OCI-LY7 (cell line): ENCODE measurements around the gene KRT33A. TPM values are rescaled to one million over a fixed set of nuclear protein-coding genes. Genes with fewer than 3 reads are reported as not detected.

Experiments
- BruUV-seq: library from RNA; stranded (reverse); fragments of 400-500 nt; replicated peaks from 2 replicates; lab custom pipeline; 2021; lab: Mats Ljungman, UMichigan
- CTCF ChIA-PET: fragments of 300-600 bp; sonication (Branson Sonifier 250); formaldehyde crosslinking; loops from one replicate; lab custom pipeline; 2022; ENCODE audit warnings: antibody characterized with exemption; ENCODE audit not compliant: unreplicated experiment; lab: Charles Lee
- POLR2A ChIA-PET: fragments of 300-600 bp; sonication (Branson Sonifier 250); formaldehyde crosslinking; loops from one replicate; lab custom pipeline; 2022; ENCODE audit warnings: antibody characterized with exemption; lab: Charles Lee
- DNase-seq: peaks from one replicate; pipeline ENCODE4 v3.0.0-alpha.2; 2015; ENCODE audit warnings: low spot score
- H2AFZ ChIP-seq: fragments of 200-600 bp; sonication (generic), shearing (Covaris generic); 2 replicates; pipeline ENCODE4 v1.6.1; 2014; ENCODE audit warnings: mild to moderate bottlenecking, antibody characterized with exemption, low read length, moderate library complexity
- H3K27ac ChIP-seq: fragments of 200-600 bp; sonication (generic); 2 replicates; pipeline ENCODE4 v1.5.1; 2014; ENCODE audit warnings: mixed run types, low read depth, mild to moderate bottlenecking, moderate library complexity, low read length, inconsistent platforms; ENCODE audit not compliant: poor library complexity, severe bottlenecking
- H3K36me3 ChIP-seq: fragments of 200-600 bp; sonication (generic); 2 replicates; pipeline ENCODE4 v1.6.1; 2014; ENCODE audit warnings: mild to moderate bottlenecking, antibody characterized with exemption, low read length, moderate library complexity, mixed read lengths; ENCODE audit not compliant: insufficient read depth
- H3K4me1 ChIP-seq: fragments of 200-600 bp; sonication (generic); 2 replicates; pipeline ENCODE4 v1.5.1; 2014; ENCODE audit warnings: mild to moderate bottlenecking, low read length; ENCODE audit not compliant: insufficient read depth, poor library complexity, severe bottlenecking
- H3K4me2 ChIP-seq: fragments of 200-600 bp; sonication (generic); 2 replicates; pipeline ENCODE4 v1.6.1; 2014; ENCODE audit warnings: mild to moderate bottlenecking, low read length
- H3K4me3 ChIP-seq: fragments of 200-600 bp; sonication (generic); 2 replicates; pipeline ENCODE4 v1.5.1; 2014; ENCODE audit warnings: mild to moderate bottlenecking, low read depth, low read length; ENCODE audit not compliant: poor library complexity, severe bottlenecking
- H3K79me2 ChIP-seq: fragments of 200-600 bp; sonication (generic); 2 replicates; pipeline ENCODE4 v1.6.1; 2016; ENCODE audit warnings: low read depth, mild to moderate bottlenecking, low read length, moderate library complexity, mixed read lengths; ENCODE audit not compliant: insufficient read depth
- H3K9me2 ChIP-seq: fragments of 200-600 bp; sonication (generic); 2 replicates; pipeline ENCODE4 v1.6.1; 2016; ENCODE audit warnings: mild to moderate bottlenecking, low read length, mixed read lengths; ENCODE audit not compliant: insufficient read depth
- H3K9me3 ChIP-seq: fragments of 200-600 bp; sonication (generic); 2 replicates; pipeline ENCODE4 v1.6.1; 2014; ENCODE audit warnings: mild to moderate bottlenecking, mixed run types, low read length, mixed read lengths
- H4K20me1 ChIP-seq: fragments of 200-600 bp; sonication (generic); 2 replicates; pipeline ENCODE4 v1.6.1; 2014; ENCODE audit warnings: mild to moderate bottlenecking, antibody characterized with exemption, low read length, moderate library complexity, mixed read lengths; ENCODE audit not compliant: insufficient read depth
- EZH2phosphoT487 ChIP-seq: fragments of 200-600 bp; sonication (generic); IDR thresholded peaks from 2 replicates; pipeline ENCODE4 v1.6.1; 2018; ENCODE audit warnings: low read depth, borderline replicate concordance, mild to moderate bottlenecking, mixed run types, antibody characterized with exemption, low read length, moderate library complexity, mixed read lengths
- intact Hi-C: fragments of 100-400 bp; cut with micrococcal nuclease; formaldehyde crosslinking; loops from one replicate; pipeline ENCODE4 v1.10.0; 2022; ENCODE audit not compliant: unreplicated experiment
- total RNA-seq, 2 experiments: library from RNA; depleted of rRNA in 1 of 2; stranded (reverse); fragments of >200 nt in 1 of 2; shearing (Covaris generic) in 1 of 2; gene quantifications; 2 replicates each; pipeline ENCODE4 v1.2.3, GENCODE V29; 2014 to 2022
- TF ChIP-seq, protein P1 (sequence below): fragments of 200-600 bp; sonication (generic); conservative IDR thresholded peaks from 2 replicates; pipeline ENCODE4 v1.5.1; 2014; ENCODE audit warnings: mild to moderate bottlenecking, antibody characterized with exemption, low read length, moderate library complexity, mixed read lengths

KRT33A gene
- total RNA-seq, 2 experiments from 2014 or later = not detected

DNA sequence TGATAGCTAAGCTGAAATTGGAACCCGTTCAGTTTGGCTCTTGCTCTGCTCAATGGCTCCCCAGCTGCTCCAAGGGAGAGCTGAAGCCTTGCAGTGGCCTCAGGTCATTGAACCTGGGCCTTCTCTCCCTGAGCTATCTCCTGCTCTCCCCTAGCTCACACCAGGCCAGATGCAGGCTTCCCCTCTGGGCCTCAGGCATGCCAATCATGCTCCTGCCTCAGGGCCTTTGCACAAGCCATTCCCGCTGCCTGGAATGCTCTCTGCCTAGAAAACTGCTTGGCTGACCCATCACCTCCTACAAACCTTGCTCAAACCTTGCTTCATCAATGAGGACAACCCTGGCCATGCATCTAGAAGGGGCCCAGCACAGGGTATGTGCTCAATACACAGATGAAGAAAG is 18.4 kb downstream of the KRT33A start:
- POLR2A ChIA-PET = no interaction called here
- no peak overlapping the region for H2AFZ ChIP-seq
- H3K27ac ChIP-seq = no peak overlapping the region
- no peak overlapping the region for H3K4me3 ChIP-seq
- no peaks in the 10 kb centered on the region for H3K4me1 ChIP-seq
- no TSS peak for BruUV-seq
- H4K20me1 ChIP-seq = no peaks in the 10 kb centered on the region
- TF ChIP-seq, protein P1, sequence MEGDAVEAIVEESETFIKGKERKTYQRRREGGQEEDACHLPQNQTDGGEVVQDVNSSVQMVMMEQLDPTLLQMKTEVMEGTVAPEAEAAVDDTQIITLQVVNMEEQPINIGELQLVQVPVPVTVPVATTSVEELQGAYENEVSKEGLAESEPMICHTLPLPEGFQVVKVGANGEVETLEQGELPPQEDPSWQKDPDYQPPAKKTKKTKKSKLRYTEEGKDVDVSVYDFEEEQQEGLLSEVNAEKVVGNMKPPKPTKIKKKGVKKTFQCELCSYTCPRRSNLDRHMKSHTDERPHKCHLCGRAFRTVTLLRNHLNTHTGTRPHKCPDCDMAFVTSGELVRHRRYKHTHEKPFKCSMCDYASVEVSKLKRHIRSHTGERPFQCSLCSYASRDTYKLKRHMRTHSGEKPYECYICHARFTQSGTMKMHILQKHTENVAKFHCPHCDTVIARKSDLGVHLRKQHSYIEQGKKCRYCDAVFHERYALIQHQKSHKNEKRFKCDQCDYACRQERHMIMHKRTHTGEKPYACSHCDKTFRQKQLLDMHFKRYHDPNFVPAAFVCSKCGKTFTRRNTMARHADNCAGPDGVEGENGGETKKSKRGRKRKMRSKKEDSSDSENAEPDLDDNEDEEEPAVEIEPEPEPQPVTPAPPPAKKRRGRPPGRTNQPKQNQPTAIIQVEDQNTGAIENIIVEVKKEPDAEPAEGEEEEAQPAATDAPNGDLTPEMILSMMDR = no peak
- CTCF ChIA-PET = no interaction called here
- H3K79me2 ChIP-seq = no peaks in the 10 kb centered on the region
- intact Hi-C loops = no loop called here
- no peak overlapping the region for H3K4me2 ChIP-seq
- no peaks in the 10 kb centered on the region for H3K9me3 ChIP-seq
- DNase-seq = no peak
- H3K9me2 ChIP-seq = no peaks in the 10 kb centered on the region
- no peaks in the 10 kb centered on the region for H3K36me3 ChIP-seq

DNA sequence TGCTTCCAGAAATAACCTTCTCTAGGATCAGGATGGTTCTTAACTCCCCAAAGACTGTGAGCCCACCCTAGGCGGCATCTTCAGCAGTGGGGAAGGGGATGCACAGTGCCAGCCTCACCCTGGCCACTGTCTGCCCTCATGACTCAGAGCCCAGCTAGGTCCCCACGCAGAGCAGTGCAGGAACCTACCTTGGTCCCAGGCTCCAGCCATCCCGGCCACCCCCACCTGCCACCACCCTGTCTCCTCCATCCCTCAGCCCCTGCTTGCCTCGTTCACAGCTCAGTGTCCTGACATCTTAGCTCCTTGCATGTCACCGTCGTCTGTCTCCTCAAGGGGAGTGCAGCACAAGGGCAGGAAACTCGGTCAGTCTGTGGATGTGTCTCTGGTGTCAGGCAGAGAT is 19.0 kb downstream of the KRT33A start:
- no TSS peak for BruUV-seq
- no peak for DNase-seq
- H3K4me1 ChIP-seq = no peaks in the 10 kb centered on the region
- TF ChIP-seq, protein P1 = no peak
- TF ChIP-seq EZH2phosphoT487 = no peak
- H3K36me3 ChIP-seq = no peaks in the 10 kb centered on the region
- H3K4me3 ChIP-seq = no peak overlapping the region
- no peak overlapping the region for H3K4me2 ChIP-seq
- no peaks in the 10 kb centered on the region for H3K79me2 ChIP-seq
- CTCF ChIA-PET = no interaction called here
- no peaks in the 10 kb centered on the region for H3K9me2 ChIP-seq
- POLR2A ChIA-PET = no interaction called here
- H4K20me1 ChIP-seq = no peaks in the 10 kb centered on the region
- no peak overlapping the region for H3K27ac ChIP-seq
- H3K9me3 ChIP-seq = no peaks in the 10 kb centered on the region
- intact Hi-C loops = no loop called here
- no peak overlapping the region for H2AFZ ChIP-seq

DNA sequence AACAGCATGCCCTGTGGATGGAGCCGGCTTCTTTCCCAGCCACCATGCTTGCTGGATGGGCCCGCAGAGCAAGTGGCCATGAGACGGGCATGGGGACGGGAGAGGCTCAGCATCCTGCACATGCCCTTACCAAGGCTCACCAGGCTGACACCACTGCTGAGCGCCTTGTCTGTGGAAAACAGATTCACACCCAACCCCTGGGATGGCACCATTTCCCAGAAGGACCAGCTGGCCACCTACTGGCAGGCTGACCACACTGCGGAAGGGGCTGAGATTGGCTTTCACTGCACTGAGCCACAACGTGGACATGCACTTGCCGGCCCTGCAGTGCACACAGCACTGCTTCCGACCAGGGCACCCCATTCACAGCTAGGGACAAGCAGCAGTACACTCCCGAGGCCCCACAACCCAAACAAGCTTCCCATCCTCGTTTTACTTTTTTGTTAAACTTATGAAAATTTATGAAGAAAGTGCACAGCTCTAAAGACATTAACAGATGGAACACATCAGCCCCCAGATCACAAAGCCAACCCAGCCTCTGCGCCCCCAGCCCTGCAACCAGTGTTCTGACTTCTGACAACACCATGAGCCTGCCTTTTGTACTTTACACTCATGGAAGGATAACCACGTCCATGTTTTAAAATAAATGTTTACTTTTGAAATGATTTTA is 21.2 kb downstream of the KRT33A start:
- intact Hi-C loops = loop anchor here (10.0 kb wide), 2 partner anchors 335 to 525 kb away; no protein-coding TSS in a partner anchor
- H3K9me3 ChIP-seq = no peaks in the 10 kb centered on the region
- H4K20me1 ChIP-seq = no peaks in the 10 kb centered on the region
- H3K4me2 ChIP-seq = no peak overlapping the region
- H3K27ac ChIP-seq = no peak overlapping the region
- H3K4me3 ChIP-seq = no peak overlapping the region
- H3K79me2 ChIP-seq = no peaks in the 10 kb centered on the region
- DNase-seq = peak; percentile 18
- ChIA-PET POLR2A (no interaction called here), CTCF (no interaction called here)
- no peak overlapping the region for H2AFZ ChIP-seq
- H3K4me1 ChIP-seq = no peaks in the 10 kb centered on the region
- H3K9me2 ChIP-seq = no peaks in the 10 kb centered on the region
- TF ChIP-seq, protein P1 = peak; percentile 67
- no peak for TF ChIP-seq EZH2phosphoT487
- no TSS peak for BruUV-seq
- H3K36me3 ChIP-seq = no peaks in the 10 kb centered on the region
